ENCODE data around the gene CAMK2D.

The CAMK2D gene

DNA sequence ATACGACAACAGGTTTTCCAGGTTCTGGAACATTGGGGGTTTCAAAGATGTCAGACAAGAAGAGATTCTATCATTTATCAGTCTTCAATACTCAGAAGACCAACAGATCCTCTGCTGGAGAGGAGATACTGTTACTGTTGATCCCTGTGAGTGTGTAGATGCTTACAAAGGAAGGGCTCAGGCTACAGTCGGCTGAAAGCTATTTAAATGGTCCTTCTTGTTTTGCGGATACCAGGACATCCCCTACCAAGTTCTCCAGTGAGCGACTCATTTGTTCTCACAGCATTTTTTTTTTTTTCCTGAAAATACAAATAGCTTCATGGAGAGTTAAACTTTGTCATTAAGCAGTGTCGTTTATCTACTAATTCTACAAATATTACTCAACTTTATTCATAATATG, 201.6 kb downstream of the CAMK2D start:
- DNase-seq: no peak

DNA sequence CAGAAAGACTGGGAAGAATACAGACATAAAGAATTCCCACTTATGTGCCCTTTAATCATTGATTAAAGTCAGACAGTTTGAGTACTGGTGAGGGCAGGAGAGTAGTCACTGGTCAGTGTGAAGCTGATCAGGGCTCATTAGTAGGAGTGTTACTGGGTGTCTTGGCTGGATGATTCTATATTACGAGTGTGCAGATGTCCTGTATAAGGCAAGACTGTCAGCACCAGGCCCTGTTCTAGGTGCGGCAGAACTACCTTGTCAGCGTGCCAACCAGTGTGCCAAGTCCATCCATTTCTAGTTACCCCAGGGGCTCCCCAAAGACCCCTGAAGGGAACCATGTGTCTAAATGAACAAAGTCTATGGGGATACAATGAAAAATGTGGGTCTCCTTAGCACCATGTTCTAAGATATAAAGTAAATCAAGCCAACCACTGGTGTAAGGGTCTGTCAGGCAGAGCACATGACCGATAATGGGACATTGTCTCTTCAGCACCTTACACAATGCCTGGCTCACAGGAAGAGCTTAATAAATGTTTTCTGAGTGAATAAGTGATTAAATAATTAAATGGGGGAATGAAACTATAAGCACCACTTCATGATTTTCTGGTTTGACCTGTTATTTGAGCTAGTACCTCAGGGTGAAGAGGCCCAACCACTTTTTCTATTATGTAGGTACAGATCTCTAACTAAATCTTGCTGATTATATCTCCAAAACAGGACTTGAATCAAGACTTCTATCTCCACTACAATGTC, 205.0 kb downstream of the CAMK2D start:
- DNase-seq: no peak

DNA sequence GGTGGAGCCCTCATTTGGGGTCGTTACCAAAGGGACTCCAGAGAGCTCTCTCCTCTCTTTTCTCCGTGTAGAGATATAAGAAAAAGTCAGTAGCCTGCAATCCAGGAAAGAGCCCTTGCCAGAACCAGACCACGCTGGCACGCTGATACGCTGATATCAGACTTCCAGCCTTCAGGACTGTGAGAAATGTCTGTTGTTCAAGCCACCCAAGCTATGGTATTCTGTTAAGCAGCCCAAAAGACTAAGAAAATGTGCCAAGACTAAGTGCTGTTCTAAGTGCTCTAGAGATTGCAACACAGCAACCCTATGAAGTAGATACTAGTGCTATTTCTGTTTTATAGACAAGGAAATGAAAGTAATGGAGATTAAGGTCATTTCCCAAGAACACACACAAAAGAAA, 205.7 kb downstream of the CAMK2D start:
- DNase-seq: no peak

DNA sequence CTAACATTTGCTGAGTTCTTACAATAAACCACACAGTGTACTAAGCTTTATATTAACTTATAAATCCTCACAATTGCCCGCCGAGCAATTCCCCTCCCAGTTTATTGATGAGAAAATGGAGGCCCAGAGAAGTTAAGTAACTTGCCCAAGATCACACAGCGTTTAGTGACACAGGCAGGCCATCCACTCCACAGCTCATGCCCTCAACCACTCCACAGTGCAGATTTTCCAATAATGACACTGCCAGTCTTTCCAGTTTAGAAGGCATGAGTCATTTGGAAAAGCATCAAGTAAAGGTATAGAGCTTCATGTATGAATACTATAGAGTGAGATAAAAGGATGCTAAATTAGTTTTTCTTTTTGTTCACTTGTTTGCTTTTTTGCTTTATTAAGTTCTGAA, 208.5 kb downstream of the CAMK2D start:
- DNase-seq: no peak

DNA sequence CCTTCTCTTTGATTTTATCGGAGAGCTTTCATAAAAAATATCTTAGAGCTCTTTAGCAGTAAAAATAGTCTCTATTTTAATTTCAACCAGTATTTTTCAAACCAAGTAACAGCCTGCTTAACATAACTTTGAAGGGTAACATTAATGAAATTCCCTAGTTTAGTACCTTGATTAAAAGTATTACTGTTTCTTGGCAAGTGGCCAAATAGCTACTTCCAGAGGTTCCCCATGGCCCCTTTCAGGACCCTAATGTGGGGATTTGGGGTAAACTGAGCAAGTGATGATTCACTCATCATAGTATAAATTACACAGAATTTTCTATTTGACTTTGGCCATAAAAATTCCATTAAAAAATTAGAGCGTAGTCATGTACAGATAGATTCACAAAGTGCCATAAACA, 211.0 kb downstream of the CAMK2D start:
- no peak for DNase-seq

DNA sequence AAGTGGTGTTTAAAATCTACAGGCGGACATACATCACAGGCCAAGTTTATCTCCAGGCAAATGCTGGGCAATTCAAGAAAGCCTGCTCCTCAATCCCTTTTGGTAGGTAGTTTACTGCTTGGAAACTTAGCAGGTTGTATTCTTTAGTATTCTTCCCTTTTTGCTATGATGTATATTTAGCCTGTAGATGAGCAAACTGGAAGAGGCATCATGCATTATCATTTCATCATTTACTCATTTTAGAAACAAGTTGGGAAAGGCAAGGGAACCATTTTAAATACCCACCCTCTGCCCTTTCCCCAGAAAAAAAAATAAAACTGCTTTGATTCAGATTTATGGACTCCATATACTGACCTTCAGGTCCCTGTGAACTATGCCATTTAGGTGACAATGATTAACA, 213.2 kb downstream of the CAMK2D start:
- no peak for DNase-seq

DNA sequence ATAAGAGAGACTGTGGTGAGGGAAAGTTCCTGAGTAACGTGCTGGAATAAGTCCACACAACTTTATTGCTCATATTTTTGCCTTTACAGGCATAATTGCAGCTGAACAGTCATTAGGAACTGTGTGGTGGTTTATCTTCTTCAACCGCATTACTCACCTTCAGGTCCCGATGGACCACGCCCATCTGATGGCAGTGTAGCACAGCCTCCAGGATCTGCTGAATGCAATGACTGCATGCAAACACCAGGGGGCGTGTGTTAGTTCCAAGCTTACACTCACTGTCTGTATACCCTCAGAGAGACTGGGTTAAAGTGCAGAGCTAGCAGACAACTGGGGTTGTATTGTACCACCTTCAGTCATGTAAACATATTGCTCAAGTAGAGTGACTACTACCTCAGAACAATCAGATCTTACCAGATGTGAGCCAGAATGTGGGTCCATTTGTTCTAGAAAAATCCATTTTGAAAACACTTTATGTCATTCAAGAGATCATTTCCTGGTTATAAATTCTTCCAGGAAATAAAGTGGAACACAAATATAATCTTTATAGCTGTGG, 214.0 kb downstream of the CAMK2D start:
- DNase-seq: peak; percentile 70

DNA sequence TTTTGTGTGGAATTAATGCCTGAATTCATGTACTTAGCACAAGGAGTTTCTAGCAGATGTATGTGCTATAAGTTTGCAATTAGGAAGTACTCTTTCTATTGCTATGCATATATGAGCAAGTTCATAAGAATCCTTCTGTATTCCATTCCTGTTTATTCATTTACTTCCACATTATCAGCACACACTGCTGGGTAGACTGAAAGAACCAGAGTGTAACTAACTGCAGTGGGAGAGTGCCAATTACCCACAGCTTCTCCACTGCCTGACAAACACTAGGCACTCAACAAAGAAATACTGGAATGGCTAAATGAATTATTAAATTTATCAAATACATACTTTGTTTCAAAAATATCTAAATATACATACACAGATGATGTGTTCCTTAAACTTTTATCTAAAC, 219.6 kb downstream of the CAMK2D start:
- no peak for DNase-seq

DNA sequence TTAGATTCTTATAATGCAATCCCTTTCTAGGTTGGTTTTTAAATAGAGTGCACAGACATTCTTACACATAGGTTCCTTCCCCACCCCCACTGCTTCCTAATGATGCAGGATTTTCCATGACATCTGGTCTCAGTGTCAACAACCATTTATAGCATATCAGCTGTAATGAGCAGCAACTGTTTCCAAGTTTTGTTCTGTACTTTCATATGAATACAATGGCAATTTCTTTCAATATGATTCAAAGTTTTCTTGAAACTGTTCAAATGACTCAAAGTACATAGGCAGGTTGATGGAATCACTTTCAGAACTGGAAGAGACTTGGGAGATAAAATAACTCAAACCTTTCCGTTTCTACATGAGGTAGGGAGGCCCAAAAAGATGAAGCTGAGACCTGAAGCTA, 220.7 kb downstream of the CAMK2D start:
- DNase-seq: no peak

DNA sequence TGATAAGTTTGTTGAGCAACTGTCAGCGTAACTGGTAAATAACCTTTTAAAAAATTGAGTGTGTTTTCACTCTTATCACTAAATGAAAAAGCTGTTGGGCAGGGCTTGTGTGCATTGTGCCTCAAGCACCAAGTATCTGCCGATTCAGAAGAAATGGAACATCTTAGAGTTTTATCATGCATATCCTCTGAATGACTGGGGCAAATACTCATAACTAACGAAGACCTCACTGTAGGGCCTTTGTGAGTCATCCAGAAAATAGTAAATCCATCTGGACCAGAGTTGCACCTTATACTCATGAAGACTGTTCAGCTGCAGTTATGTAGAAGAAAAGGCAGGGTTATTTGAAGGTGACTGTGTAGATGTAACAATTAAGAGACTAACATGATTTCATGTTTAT, 222.1 kb downstream of the CAMK2D start:
- no peak for DNase-seq

DNA sequence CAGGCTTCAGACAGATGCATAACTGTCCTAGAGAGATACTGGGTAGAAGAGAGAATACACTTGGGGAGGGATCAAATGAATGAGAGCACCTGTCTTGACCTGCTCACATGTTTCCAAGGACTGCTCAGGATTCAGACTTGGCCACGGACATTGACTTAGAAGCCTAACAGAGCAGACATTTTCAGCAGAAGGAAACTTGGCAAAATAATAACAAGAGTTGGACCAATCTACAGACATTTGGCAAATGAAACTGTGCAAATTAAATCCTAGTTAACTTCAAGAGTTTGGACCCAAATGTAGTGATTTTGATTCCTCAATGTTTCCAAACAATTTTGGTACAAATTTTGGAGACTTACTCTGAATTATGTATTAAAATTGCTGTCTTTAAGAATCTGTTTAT, 223.9 kb downstream of the CAMK2D start:
- no peak for DNase-seq

DNA sequence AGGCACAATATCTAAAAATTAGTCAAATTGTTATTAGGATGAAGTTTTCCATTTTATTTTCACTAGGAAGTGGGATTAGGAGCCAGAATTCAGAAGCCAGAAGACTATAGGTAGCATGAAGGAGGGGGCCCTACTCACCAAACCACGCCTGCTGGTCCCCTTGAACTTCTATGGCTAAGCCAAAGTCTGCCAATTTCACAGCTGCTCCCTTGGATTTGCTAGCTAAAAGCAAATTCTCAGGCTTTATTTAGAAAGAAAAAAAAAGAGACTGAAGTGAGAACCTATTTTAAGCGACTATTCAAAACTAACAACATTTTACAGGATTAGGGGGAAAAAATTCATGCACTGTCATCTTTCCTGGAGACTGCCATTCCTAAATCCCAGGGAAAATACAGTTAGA, 224.3 kb downstream of the CAMK2D start:
- no peak for DNase-seq

DNA sequence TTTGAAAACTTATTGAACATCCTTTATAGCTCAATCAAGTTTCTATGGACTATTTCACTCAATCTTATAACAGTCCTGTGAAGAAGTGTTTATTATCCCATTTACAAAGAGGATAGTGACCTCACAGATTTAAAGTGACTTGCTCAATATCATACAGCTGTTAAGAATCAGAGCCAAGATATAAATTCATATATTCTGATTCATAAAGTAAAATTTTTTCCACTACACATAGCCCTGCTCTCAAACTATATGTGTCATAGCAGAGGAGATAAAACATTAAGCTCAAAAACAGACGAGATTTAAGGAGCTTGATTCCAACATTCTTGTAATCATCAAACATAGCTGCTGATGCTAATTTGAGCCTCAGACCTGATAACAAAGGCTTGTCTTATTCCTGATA, 226.8 kb downstream of the CAMK2D start:
- no peak for DNase-seq

DNA sequence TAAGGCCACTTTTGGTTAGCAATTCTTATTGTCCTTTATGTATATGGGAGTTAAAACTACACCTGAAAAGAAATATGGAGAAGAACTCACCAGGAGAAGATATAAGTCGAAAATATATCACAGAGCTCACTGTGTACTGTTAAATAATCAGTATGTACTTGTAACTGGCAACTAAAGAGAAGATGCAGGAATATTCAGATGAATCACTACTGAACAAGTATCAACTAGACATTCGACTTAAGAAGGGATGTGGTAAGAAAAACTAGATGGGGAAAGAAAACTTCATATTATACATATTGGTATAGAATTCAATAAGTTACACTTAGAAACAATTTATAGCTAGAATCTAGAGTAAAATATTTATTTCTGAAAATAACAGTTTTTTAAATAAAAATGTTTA, 230.0 kb downstream of the CAMK2D start:
- DNase-seq: no peak

DNA sequence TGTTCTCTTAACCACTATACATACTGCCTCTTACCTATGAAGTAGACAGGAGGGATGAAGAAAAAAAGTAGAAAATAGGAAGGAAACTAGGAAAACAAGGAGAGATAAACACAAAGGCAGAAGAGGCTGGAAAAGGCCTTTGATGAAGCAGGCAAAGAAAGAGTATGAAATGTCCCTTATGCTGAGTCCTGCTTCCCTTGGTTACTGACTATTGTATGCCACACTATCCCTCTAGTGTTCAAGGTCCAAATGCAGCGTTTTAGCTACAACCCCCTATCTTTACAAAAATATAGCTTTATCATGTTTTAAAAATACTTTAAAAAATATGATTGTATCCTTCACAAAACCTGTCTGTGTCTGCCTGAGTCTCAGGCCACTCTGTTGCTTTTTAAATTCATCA, 233.1 kb downstream of the CAMK2D start:
- no peak for DNase-seq

DNA sequence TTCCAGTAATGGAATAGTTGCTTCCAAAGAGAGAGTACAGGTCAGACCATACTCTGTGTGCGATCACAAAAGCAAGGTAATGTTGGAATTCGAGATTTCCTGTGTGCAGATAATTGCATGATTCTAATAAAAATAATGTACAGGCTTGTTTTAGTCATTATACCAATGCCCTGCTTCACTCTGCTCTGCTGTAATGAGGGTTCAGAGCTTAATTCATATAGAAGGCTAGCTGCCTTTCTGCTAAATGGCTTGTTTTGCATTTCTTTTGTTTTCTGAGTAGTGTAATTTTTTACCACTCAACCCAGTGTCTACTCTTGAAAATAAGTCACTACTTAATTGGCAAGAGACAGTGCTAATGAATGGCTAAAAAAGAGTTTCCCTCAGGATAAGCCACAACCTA, 236.0 kb downstream of the CAMK2D start:
- no peak for DNase-seq

DNA sequence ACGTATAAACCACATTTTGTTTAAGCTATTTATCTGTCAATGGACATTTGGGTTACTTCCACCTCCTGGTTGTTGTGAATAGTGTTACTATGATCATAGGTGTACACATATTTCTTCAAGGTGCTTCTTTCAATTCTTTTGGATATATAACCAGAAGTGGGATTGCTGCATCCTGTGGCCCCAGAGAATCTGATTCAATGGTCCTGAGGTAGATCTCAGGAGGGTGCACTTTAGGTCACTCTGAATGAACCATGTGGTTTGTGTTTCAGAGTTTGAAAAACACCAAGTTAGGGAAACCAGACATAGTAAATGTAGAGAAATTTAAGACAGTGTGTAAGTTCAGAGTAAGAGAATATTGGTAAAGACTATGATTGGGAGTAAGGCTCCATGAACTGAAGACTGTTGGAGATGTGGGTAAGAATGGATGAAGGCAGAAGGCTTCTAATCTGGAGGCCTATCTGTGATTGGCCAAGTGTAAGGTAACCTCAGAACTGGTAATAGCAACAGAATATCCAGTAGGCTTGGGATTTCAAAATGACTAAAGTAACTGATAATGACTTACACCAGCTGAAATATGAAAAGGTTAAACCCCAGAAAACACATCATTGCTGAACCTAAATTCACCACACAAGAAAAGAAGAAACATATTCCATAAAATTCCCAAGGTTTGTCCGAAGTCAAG, 236.9 kb downstream of the CAMK2D start:
- DNase-seq: no peak

DNA sequence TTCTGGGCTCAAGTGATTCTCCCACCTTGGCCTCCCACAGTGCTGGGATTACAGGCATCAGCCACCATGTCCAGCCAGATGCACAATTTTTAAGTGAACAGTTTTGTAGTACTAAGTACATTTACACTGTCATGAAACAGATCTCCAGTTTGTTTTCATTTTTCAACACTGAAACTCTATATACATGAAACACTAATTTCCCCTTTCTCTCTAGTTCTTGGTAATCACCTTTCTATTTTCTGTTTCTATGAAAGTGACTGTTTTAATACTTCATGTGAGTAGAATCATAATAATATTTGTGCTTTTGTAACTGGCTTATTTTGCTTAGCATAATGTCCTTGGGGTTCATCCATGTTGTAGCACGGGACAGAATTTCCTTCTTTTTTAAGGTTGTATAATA, 237.4 kb downstream of the CAMK2D start:
- no peak for DNase-seq

DNA sequence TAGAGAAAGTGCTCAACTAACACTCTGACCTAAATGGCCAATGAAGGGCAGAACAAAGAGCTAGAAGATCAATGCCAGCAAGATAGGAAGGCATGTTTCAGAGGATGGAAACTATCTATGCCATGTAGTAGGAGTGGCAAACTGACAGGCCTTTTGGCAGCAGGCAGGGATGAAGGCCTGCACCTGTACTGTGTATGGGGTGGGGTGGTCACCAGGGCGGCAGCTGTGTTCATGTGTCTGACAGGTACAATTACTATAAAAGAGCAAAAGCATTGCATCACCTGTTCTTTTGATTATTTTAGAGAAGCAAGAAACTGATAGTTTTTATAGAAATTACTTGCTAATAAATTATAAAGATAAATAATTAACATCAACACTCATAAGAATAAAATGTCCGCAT, 239.1 kb downstream of the CAMK2D start:
- no peak for DNase-seq

DNA sequence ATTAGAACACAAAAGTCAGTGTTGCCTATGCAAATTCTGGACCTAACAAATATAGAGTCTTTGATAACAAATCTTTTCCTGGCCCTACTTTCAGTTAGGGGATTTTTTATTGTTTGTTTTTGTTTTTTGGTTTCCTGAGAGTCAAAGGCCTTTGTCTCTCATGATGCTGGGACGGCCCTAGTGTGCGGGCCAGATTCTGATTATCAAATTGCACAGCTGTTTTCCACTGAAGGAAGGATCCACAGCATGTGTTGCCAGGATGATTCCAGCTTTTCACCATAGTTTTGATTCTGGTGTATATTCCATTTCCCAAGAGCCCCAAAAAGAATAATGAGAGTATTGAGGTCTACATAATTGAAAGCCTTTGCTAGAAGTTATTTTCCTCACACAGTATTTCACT, 248.2 kb downstream of the CAMK2D start:
- DNase-seq: no peak

DNA sequence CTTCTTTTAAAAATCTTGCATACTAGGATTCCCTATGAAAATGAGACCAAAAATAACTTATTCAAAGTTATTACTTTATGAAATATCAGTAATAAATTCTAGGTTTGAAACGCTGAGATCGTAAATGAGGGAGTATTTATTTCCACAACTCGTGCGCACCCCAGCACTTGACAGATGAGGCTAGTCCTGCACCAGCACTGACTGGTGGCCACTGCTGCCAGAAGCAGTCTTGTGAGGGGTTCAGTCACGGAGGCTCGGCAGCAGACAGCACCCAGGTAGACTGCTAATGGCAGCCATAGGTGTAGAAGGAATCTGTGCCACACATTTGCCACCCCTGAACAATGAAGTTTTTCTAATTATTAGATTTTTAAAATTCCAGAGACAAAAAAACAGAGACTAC, 248.7 kb downstream of the CAMK2D start:
- DNase-seq: no peak

DNA sequence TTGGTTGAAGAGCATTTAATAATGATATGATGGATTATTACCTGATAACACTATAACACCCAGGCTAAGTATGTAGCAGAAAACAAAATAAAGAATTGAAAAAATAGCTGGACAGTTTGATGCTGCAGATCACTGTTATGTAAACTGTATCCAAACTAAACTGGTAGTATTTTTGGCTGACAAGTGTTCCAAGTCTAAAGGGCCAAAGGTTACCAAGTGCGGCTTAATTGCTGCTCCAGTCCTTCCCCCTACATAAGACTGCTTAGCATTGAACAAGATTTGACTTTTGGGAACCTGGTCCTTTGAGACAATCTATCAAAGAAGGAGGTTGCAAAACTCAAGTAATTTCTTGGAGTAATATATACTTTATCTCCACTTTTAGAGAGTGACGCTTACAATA, 249.6 kb downstream of the CAMK2D start:
- DNase-seq: no peak

DNA sequence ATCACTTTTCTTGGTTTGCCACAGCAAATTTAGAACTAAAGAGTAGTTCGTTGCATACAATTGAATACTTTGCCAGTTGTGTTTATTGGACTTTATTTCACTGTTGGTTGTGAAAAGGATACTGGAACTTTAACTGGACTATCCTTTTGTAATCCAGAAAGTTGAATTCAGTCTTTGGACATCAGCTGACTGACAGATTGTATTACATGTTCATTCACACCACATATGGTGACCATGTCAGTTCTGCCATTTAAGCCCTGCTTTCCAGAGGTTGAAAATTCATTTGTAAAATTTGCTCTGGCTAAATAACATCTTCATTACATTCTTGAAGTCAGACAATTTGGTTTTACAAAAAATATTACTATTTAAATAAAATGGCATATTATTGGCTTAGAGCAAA, 251.7 kb downstream of the CAMK2D start:
- DNase-seq: no peak

DNA sequence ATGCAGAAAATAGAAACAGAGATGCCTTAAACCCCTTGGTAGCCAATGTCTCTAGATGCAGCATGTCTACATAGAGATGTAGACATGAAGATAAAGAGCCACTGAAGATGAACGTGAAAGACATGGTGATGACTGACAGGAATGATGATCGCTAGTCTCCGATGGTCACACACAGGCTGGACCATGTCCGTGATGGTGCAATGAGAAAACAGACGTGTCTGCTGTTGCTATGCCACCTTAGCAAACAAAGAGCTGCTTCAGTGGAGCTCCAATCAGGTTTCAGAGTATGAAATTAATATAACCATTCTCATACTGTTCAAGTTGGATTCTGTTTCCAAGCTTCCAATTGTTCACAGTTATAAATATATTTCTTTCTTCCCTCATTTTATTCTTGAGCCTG, 256.5 kb downstream of the CAMK2D start:
- DNase-seq: no peak

DNA sequence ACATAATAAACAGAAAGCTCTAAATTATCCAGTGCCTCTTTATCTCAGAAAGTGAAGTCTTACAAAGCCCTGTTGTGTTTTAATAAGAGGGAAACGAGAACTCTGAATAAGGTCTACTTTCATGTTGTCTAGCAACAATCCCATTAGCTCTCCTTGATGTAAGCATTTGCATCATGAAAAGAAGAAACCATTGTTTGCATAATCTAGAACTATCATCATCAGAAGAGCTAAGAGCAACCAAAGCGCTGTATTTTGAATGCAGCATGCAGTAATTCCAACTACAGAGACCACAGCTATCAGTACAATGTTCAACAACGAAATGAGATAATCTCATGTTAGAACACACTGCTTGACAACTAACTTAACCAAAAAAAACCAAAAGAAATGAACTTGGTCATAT, 257.1 kb downstream of the CAMK2D start:
- DNase-seq: no peak

Measured in effector CD8-positive, alpha-beta T cell (primary cell).